Occipital lobe (tissue), 2 donors: ENCODE data around the gene TMOD3. TPM values are rescaled to one million over a fixed set of nuclear protein-coding genes. Genes with fewer than 3 reads are reported as not detected.
"Not testable (repeated sequence)": the region's sequence is repeated elsewhere in the genome, so short reads cannot be mapped to it uniquely, and the experiment has no call there.

Experiments
- DNase-seq: peaks from one replicate; lab custom pipeline; 2025; lab: John Stamatoyannopoulos, UW
- total RNA-seq: library from RNA; depleted of rRNA; stranded (reverse); fragments of >200 nt; gene quantifications from one replicate; pipeline ENCODE4 v1.2.3, GENCODE V29; 2014

Gene TMOD3
- total RNA-seq, result 81.7 TPM

- DNase-seq, result peak; percentile 90
These were observed at the start of gene TMOD3 for GRCh38 chr15:51829376-51830275. Gene TMOD3, plus strand, starts transcription at chr15:51829653. Its CDS starts 33,232 bp downstream, at chr15:51862885.

DNA sequence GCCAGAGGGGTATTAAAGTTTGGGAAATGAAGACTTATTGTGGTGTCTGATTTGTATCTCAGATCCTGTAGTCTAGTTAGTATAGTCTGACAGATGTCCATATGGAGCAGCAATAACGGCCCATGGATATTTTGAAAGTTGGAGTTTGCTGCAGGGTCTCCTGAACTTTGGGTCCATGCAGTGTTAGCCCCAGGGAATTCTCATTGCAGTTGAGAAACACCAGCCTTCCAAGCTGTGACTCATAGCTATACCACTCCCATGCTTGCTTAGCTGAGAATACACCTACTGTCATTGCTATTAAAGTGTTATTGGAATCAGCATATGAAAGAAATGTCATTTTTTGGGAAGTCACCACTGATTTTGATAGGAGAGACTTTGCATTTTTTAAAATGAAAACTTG, 48.8 kb upstream of the TMOD3 start:
- no peak for DNase-seq

DNA sequence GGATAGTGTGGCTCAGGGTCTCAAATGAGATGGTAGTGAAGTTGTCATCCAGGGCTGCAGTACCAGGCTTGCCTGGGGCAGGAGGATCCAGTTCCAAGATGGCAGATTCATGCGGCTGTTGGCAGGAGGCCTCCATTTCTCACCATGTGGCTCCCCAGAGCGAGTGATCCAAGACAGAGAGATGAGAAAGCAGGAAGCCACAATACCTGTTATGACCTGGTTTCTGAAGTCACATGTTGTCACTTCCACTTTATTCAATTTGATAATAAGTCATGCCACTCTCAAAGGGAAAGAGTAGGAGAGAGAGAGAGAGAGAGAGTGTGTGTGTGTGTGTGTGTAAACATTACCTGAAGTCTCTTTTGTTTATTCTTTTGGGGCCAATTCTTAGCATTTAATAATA, 47.9 kb upstream of the TMOD3 start:
- no peak for DNase-seq

DNA sequence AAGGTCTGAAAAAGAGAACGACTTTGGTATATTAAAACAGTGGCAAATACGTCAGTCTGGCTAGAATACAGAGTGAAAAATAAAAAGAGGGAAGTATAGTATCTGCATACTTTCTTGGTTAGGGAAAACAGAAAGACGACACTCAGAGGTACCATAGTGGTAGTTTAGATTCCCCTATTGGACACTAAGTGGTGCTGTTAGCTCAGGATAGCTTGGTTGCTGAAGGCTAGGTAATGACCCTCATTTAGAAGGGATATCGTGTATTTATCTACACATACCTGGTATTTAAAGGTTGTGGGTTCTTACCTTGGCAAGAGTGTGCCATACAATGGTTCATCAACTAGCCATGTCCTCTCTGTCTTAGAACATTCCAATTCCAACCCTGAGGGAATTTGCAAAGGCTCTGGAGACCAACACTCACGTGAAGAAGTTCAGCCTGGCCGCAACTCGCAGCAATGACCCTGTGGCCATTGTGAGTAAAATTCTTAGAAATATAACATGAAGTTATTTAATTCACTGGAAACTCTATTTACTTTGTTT, 47.0 kb upstream of the TMOD3 start:
- DNase-seq, result no peak

- DNase-seq, result no peak
These were observed 45.5 kb upstream of the TMOD3 start for GRCh38 chr15:51783967-51784366.

DNA sequence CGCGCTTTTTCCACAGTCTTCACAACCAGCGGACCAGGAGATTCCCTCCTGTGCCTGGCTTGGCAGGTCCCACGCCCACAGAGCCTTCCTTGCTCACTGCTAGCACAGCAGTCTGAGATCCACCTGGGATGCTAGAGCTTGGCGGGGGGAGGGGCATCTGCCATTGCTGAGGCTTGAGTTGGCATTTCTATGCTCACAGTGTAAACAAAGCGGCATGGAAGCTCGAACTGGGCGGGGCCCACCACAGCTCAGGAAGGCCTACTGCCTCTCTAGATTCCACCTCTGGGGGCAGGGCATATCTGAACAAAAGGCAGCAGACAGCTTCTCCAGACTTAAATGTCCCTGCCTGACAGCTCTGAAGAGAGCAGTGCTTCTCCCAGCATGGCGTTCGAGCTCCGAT, 42.3 kb upstream of the TMOD3 start:
- DNase-seq, result not testable (repeated sequence)

DNA sequence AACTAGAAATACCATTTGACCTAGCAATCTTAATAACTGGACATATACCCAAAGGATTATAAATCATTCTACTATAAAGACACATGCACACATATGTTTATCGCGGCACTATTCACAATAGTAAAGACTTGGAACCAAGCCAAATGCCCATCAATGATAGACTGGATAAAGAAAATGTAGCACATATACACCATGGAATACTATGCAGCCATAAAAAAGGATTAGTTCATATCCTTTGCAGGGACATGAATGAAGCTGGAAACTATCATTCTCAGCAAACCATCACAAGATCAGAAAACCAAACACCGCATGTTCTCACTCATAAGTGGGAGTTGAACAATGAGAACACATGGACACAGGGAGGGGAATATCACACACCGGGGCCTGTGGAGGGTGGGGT, 37.0 kb upstream of the TMOD3 start:
- DNase-seq, result not testable (repeated sequence)

GRCh38 chr15:51793521-51794305, 35.7 kb upstream of the TMOD3 start:
- DNase-seq, result no peak

- no peak for DNase-seq
These were observed 32.5 kb upstream of the TMOD3 start for GRCh38 chr15:51796847-51797401.

- DNase-seq, result no peak
These were observed 31.2 kb upstream of the TMOD3 start for GRCh38 chr15:51798281-51798680.

GRCh38 chr15:51799282-51800252, 29.9 kb upstream of the TMOD3 start:
- DNase-seq, result no peak

GRCh38 chr15:51801391-51801835, 28.0 kb upstream of the TMOD3 start:
- DNase-seq, result no peak

DNA sequence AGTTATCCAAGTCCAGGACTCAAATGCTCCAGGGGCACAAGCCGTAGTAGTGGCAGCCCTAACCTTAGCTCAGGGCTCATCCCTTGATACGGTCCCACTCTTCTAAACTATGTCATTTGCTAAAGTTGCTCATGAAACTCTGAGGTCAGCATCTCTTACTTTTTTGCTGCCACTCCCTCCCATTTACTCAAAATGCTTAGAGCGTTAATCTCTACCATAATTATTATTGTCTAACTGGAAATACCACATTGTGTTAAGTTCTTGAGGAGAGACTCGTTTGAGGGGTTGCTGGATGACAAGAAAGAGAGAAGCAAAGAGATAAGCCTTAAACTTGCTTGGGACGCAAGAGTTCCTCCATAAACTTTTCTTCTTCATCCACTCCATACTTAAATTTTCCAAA, 26.9 kb upstream of the TMOD3 start:
- DNase-seq, result no peak

GRCh38 chr15:51803965-51804364, 25.5 kb upstream of the TMOD3 start:
- DNase-seq, result no peak

GRCh38 chr15:51806123-51806522, 23.3 kb upstream of the TMOD3 start:
- no peak for DNase-seq

DNA sequence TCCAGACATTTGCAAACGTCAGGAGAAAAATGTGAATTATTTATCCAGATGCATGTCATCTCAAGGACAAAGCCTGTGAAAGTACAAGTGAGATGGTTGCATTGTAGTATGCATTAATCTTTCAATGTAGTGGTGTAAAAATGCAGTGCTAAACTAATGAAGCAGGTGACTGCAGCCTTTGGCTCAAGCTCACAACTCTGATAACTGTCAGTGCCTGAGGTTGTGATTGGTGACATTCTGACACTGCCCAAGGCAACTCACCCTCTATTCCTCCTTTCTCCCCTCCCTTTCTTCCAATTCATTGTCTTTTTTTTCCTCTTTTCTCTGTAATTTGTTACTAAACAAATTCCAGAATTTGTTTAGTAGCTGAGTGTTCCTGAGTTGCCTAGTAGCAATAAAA, 20.0 kb upstream of the TMOD3 start:
- DNase-seq, result no peak

DNA sequence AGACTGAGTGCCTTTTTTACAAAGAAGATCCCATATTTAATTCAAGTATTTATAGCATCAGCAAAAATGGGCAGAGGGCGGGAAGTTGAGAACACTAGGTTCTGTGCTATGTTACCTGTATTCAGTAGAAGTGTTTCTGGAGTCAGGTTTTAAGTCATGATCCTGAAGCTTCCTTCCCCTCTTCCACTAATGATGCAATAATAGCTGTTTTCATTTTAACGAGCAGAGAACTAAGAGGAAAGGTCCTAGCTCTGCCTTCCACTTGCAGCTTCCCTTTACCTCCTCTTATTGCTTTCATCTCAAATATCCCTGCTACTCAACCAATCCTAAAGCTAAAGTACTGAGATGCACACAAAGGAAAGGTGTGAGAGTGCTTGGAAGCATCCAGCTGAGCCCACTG, 16.9 kb upstream of the TMOD3 start:
- DNase-seq, result no peak

DNA sequence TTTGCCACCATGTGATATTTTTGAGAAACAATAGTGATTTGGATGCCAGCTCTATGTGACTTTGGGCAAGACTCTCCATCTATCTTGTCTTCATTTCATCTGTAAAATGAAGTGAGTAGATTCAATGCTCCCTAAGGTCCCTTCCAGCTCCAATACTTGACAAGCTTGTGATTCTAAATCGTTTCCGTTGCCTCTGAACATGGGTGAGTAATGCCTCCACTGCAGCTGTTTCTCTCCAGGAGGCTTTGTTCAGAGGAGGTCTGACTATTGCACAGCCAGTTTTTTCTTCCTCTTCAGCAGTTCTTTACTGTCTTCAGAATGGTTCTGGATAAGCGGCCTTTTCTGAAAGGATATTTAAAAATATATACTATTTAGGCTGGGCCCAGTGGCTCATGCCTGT, 14.8 kb upstream of the TMOD3 start:
- DNase-seq, result no peak

GRCh38 chr15:51816611-51817010, 12.8 kb upstream of the TMOD3 start:
- DNase-seq, result no peak

GRCh38 chr15:51818150-51818549, 11.3 kb upstream of the TMOD3 start:
- no peak for DNase-seq

DNA sequence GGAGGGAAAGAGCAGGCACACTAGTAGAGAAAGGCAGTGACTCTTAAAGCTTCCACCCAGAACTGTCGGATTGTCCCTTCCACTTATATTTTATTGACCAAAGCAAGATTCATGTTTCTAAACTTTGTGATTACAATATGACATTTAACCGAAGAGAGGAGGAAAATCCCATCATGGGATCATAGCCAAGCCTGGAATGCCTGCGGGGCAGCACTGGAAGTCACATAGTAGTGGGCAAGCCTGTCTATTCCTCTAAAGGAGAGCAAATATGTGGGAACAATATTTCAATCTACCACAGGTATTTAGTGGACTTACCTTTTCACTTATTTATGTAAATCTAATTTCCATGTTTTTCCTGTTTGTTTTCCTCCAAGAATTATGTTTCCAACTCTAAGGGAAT, 3.8 kb upstream of the TMOD3 start:
- DNase-seq, result no peak
